OCI-M2 (cell line): ENCODE measurements around the gene C22orf39.

ENCODE experiments used
- DNase-seq: peaks from one replicate; lab custom pipeline; 2025; ENCODE audit not compliant: unreplicated experiment; lab: John Stamatoyannopoulos, UW

The C22orf39 gene

GRCh38 chr22:19477321-19478044 lies 30.0 kb upstream of the C22orf39 start:
- DNase-seq, result no peak

- no peak for DNase-seq
Observed at GRCh38 chr22:19476023-19476422, 28.5 kb upstream of the C22orf39 start.

DNA sequence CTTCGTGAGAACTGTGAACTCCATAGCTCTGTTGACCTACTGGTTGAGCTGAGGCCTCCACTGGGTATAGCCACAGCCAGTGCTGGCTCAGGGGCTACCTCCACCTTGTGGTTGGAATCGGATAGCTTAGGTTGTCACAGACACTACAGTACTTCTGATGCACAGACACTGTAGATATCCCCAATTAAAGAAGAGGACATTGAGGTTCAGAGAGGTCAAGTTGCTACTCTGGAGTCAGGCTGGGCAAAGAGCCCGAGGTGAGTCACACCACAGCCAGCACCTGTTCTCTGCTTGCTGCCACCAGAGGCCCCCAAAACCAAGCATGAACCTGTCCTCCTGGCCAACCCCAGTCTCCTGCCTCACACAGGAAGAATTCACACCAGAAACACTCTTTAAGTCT lies 26.1 kb upstream of the C22orf39 start:
- DNase-seq, result no peak

GRCh38 chr22:19472233-19472632 lies 24.7 kb upstream of the C22orf39 start:
- no peak for DNase-seq

- DNase-seq, result no peak
Observed at GRCh38 chr22:19471572-19471971, 24.1 kb upstream of the C22orf39 start.

DNA sequence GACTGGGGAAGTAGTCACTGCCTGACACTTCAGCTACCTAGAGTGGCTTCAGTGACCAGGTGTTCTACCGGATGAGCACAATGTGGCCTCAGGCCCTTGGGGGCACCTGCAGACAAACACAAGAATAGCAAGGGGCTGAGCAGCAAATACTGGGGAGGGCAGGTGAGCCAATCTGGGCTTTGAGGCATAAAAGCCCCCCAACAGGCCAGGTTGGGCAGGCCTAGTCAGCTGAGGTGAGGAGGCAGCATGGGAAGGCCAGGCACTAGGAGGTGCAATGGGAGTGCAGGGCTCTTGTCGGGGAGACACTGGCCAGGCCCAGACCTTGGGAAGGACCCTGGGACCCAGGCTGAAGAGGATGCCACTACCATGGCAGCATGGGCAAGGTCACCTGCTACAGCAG lies 22.5 kb upstream of the C22orf39 start:
- no peak for DNase-seq

- no peak for DNase-seq
Observed at GRCh38 chr22:19469421-19469820, 21.9 kb upstream of the C22orf39 start.

DNA sequence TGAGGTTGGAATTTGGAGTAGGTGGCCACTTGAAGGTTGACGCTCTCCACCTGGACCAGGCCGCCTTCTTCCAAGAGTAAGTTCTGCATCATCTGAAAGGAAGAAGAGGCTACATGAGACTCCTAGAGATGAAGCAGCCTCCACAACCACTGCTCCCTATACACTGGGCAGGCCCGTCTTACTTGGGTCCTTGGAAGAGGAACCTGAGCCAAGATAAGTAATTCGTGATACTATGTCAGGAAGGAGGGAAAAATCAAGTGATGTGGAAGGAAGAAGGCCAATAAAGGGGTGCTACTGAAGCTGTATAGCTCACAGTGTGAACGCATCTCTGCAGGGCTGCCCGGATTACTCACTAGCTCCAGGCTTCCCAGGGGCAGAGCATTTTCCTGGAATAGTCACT lies 20.4 kb upstream of the C22orf39 start:
- no peak for DNase-seq

GRCh38 chr22:19466848-19467752 lies 19.6 kb upstream of the C22orf39 start:
- no peak for DNase-seq

DNA sequence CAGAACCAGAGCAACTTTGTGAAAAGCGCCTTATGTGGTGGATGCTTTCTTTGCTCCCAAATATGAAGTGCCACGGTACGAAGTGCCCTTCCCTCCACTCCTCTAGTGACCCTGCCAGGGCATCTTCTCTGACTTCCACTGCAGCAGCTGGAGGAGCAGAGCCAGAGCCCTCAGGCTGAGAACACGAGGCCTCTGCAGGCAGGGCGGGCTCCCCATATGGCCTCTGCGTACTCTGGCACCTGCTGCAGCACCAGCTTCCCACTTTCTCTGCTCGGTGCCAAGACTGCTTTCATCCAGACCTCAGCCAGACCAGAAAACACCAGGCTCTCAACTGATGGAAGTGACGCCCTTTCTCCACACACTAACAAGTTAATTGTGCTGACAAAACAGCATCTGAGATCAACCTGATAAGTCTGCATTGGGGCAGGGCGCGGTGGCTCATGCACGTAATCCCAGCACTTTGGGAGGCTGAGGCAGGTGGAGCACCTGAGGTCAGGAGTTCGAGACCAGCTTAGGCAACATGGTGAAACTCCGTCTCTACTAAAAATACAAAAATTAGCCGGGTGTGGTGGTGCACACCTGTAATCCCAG lies 18.7 kb upstream of the C22orf39 start:
- DNase-seq, result no peak

GRCh38 chr22:19464975-19465374 lies 17.5 kb upstream of the C22orf39 start:
- DNase-seq, result no peak

GRCh38 chr22:19464546-19464945 lies 17.0 kb upstream of the C22orf39 start:
- no peak for DNase-seq

- DNase-seq, result no peak
Observed at GRCh38 chr22:19463491-19464469, 16.3 kb upstream of the C22orf39 start.

DNA sequence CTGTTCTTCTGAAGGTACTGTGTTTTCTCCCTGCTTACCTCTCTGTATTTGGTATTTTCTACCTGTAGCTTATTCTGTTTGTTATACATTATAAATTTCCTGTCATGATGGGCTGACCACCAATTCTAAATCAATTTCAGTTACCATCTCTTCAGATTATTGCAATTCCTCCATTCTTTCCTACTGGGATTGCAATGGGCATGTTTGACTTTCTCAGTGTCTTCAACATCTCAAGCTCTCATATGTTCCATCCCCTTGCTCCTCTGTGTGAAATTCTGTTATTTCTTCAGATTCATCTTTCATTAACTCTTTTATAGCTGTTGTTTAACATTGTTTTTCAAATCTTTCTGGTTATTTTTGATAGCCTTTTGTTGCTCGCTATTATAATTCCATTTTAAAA lies 15.5 kb upstream of the C22orf39 start:
- DNase-seq, result no peak

- DNase-seq, result no peak
Observed at GRCh38 chr22:19461506-19461905, 14.0 kb upstream of the C22orf39 start.

GRCh38 chr22:19460036-19460435 lies 12.5 kb upstream of the C22orf39 start:
- DNase-seq, result no peak

- DNase-seq, result no peak
Observed at GRCh38 chr22:19457828-19458428, 10.4 kb upstream of the C22orf39 start.

- DNase-seq, result no peak
Observed at GRCh38 chr22:19456541-19456940, 9.0 kb upstream of the C22orf39 start.

DNA sequence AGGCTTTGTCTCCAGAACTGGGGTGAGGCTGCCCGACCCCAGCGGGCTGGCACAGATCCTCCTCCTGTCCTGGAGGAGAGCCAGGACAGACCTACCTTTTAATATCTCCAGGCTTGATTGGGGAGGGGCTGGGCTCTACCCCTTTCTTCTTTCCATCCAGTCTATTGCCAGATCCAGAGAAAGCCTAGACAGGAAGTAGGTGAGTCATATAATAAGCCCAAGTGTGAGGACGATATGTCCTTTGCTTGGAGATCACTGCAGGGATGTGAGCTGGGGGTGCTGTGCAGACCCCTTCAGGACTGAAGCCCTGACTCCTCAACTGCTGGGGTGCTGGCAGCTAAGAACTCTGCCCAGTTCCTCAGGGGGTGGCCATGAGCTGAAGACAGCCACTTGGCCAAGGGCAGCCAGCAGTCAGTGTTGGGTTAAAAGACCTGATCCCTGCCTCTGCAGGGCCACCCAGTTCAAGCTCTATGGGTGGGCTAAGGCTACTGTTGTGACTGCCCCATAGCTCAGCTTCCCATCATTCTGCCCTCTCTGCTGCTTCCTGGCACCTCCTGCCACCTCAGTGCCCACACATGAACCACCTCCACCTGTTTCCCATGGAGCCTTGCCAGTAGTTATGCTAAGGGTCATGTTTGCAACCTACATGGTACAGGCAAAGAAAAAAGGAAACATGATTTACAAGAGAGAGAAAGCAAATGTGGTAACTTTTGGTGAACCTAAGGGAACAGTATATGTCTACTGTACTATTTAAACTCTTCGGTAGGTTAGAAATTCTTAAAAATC lies 8.3 kb upstream of the C22orf39 start:
- DNase-seq, result no peak

DNA sequence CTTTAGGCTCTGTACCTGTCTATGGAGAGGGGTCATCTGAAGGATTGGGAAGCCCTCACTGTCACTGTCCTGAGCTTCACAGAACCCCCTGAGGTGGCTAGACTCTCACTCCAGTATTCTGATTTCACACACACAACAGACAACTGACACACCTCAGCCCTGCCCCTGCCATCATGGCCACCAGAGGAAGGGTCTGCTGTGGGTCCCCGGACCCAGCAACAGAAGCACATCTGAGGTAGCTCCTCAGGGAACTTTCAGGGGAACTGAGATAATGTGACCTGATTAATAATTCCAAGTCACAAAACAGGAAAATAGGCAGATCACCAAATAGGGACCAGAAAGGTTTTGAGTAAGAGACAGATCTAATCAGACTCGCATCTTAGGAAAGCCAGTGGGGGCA lies 7.5 kb upstream of the C22orf39 start:
- no peak for DNase-seq
